CD4-positive, alpha-beta T cell (primary cell): ENCODE data around the gene ANO2. TPM values are rescaled to one million over a fixed set of nuclear protein-coding genes. Genes with fewer than 3 reads are reported as not detected.

Experiments used
- ATAC-seq: fragments of 200-7000 bp; cut with Tn5 transposase; one replicate; pipeline ENCODE4 v1.10.0; 2022; ENCODE audit warnings: mild to moderate bottlenecking; ENCODE audit not compliant: poor library complexity
- CTCF ChIA-PET: fragments of 350-600 bp; sonication (Branson Sonifier 250); formaldehyde crosslinking; loops from one replicate; lab custom pipeline; 2021; ENCODE audit warnings: antibody characterized with exemption, inconsistent platforms; lab: Charles Lee
- POLR2A ChIA-PET: fragments of 350-600 bp; sonication (Branson Sonifier 250); formaldehyde crosslinking; loops from one replicate; lab custom pipeline; 2021; ENCODE audit warnings: antibody characterized with exemption, inconsistent platforms; lab: Charles Lee
- DNase-seq, 14 experiments: peaks; one replicate each; pipeline ENCODE4 v3.0.0-alpha.2; 2013 to 2020; ENCODE audit warnings: mixed read lengths in 2 of 14
- H3K27ac ChIP-seq, 2 donors: one replicate each; pipeline versions ENCODE4 v1.5.1 to v1.7.0; 2013; ENCODE audit warnings: low read length in 2 of 2, low read depth in 1 of 2, mild to moderate bottlenecking in 1 of 2
- H3K27me3 ChIP-seq, 2 experiments: 1 replicate in 1 of 2; 2 replicates in 1 of 2; pipeline versions ENCODE4 v1.6.1 to v1.7.0; 2013; ENCODE audit warnings: low read length in 2 of 2, control low read depth in 1 of 2, mild to moderate bottlenecking in 1 of 2, moderate library complexity in 1 of 2; ENCODE audit not compliant: insufficient read depth in 2 of 2, control insufficient read depth in 1 of 2
- H3K36me3 ChIP-seq: one replicate; pipeline ENCODE4 v1.6.1; 2013; ENCODE audit warnings: low read length, control low read depth; ENCODE audit not compliant: insufficient read depth
- H3K4me1 ChIP-seq: one replicate; pipeline ENCODE4 v1.6.1; 2013; ENCODE audit warnings: low read length, control low read depth; ENCODE audit not compliant: insufficient read depth
- H3K4me3 ChIP-seq: one replicate; pipeline ENCODE4 v1.5.1; 2013; ENCODE audit warnings: mild to moderate bottlenecking, low read length, moderate library complexity
- H3K9me3 ChIP-seq, 2 experiments: 1 replicate in 1 of 2; 2 replicates in 1 of 2; pipeline versions ENCODE4 v1.6.1 to v1.7.0; 2013; ENCODE audit warnings: low read length in 2 of 2, mild to moderate bottlenecking in 2 of 2, control low read depth in 1 of 2, moderate library complexity in 1 of 2; ENCODE audit not compliant: control insufficient read depth in 1 of 2, insufficient read depth in 1 of 2
- H3K27ac Mint-ChIP-seq: one replicate; pipeline ENCODE4 v1.8.0; 2020; ENCODE audit warnings: mixed read lengths
- H3K27me3 Mint-ChIP-seq: one replicate; pipeline ENCODE4 v1.8.0; 2021; ENCODE audit warnings: mixed read lengths
- H3K36me3 Mint-ChIP-seq: one replicate; pipeline ENCODE4 v1.8.0; 2021; ENCODE audit warnings: low read depth, mixed read lengths
- H3K4me1 Mint-ChIP-seq: one replicate; pipeline ENCODE4 v1.8.0; 2021; ENCODE audit warnings: low read depth, mixed read lengths
- H3K4me3 Mint-ChIP-seq: one replicate; pipeline ENCODE4 v1.8.0; 2020; ENCODE audit warnings: mild to moderate bottlenecking, mixed read lengths
- H3K9me3 Mint-ChIP-seq: one replicate; pipeline ENCODE4 v1.8.0; 2020; ENCODE audit warnings: mixed read lengths
- CTCF ChIP-seq: fragments of 200-600 bp; IDR thresholded peaks from one replicate; pipeline ENCODE4 v1.8.0; 2022; ENCODE audit warnings: antibody characterized with exemption, mild to moderate bottlenecking
- intact Hi-C, 2 experiments: fragments of 100-400 bp; cut with DNase I in 1 of 2; cut with micrococcal nuclease in 1 of 2; formaldehyde crosslinking; loops; one replicate each; pipeline versions ENCODE4 v1.15.1 to v1.9.0; 2023 to 2025; cut with DNase I, micrococcal nuclease
- total RNA-seq, 174 experiments: library from RNA in 2 of 174; stranded (reverse) in 2 of 174; gene quantifications; one replicate each; pipeline ENCODE4 v1.2.3 and lab custom pipeline; 2021 to 2026

The ANO2 gene
- total RNA-seq, 2 experiments from 2014 or later, result not detected

- Mint-ChIP-seq H3K36me3 (no peaks in the 10 kb centered on the region), H3K27me3 (peaks cover 4% of the 10 kb centered on the region), H3K4me1 (peaks cover 40% of the 10 kb centered on the region), H3K9me3 (no peaks in the 10 kb centered on the region), H3K4me3 (no peak overlapping the region), H3K27ac (no peak overlapping the region)
- no peak overlapping the region for H3K27ac ChIP-seq
- H3K27me3 ChIP-seq, result peaks cover 0 to 9% of the 10 kb centered on the region in 2 experiments
- peak in 12 of 14 experiments; percentile 5 to 63 (median 28) for DNase-seq
- H3K36me3 ChIP-seq, result no peaks in the 10 kb centered on the region
- H3K4me3 ChIP-seq, result no peak overlapping the region
- peak; percentile 44 for ATAC-seq
- TF ChIP-seq CTCF, result peak; percentile 40
- no peaks in the 10 kb centered on the region for H3K9me3 ChIP-seq
- intact Hi-C loops, result loop anchor here (1.0 to 2.0 kb wide), 2 partner anchors 51 kb away; no protein-coding TSS in a partner anchor
- POLR2A ChIA-PET, result interaction anchor here (1.0 kb wide), 1 partner anchor 51 kb away, joined by 3 read pairs; no protein-coding TSS in a partner anchor
- CTCF ChIA-PET, result interaction anchor here (0.7 kb wide), 1 partner anchor 63 kb away, joined by 3 read pairs; no protein-coding TSS in a partner anchor
- no peaks in the 10 kb centered on the region for H3K4me1 ChIP-seq
Measured at GRCh38 chr12:5745251-5745888, 199.7 kb downstream of the ANO2 start.

- H3K9me3 ChIP-seq, result no peaks in the 10 kb centered on the region
- CTCF ChIA-PET, result no interaction called here
- H3K4me1 Mint-ChIP-seq, result peaks cover 23% of the 10 kb centered on the region
Measured at GRCh38 chr12:5742258-5742657, 202.8 kb downstream of the ANO2 start.

GRCh38 chr12:5739917-5740316 is 205.1 kb downstream of the ANO2 start:
- POLR2A ChIA-PET, result no interaction called here

More at GRCh38 chr12:5742258-5742657, 202.8 kb downstream of the ANO2 start:
- Mint-ChIP-seq H3K36me3 (no peaks in the 10 kb centered on the region), H3K9me3 (no peaks in the 10 kb centered on the region), H3K27me3 (peaks cover 4% of the 10 kb centered on the region), H3K4me3 (no peak overlapping the region), H3K27ac (no peak overlapping the region)
- H3K36me3 ChIP-seq, result no peaks in the 10 kb centered on the region
- no peak overlapping the region for H3K4me3 ChIP-seq
- H3K27ac ChIP-seq, result no peak overlapping the region
- no peaks in the 10 kb centered on the region for H3K4me1 ChIP-seq
- peaks cover 0 to 11% of the 10 kb centered on the region in 2 experiments for H3K27me3 ChIP-seq
- no peak for TF ChIP-seq CTCF
- DNase-seq, result no peak
- POLR2A ChIA-PET, result no interaction called here
- ATAC-seq, result no peak
- intact Hi-C loops, result no loop called here

More at GRCh38 chr12:5739917-5740316, 205.1 kb downstream of the ANO2 start:
- no peak for ATAC-seq
- Mint-ChIP-seq H3K9me3 (no peaks in the 10 kb centered on the region), H3K27me3 (peaks cover 4% of the 10 kb centered on the region), H3K27ac (no peak overlapping the region), H3K4me1 (peaks cover under 1% of the 10 kb centered on the region), H3K4me3 (no peak overlapping the region), H3K36me3 (no peaks in the 10 kb centered on the region)
- DNase-seq, result no peak
- TF ChIP-seq CTCF, result no peak
- CTCF ChIA-PET, result no interaction called here
- intact Hi-C loops, result no loop called here
- H3K4me3 ChIP-seq, result no peak overlapping the region
- H3K27me3 ChIP-seq, result peaks cover 0 to 8% of the 10 kb centered on the region in 2 experiments
- no peaks in the 10 kb centered on the region for H3K4me1 ChIP-seq
- H3K27ac ChIP-seq, result no peak overlapping the region
- no peaks in the 10 kb centered on the region for H3K36me3 ChIP-seq
- H3K9me3 ChIP-seq, result peaks cover 0 to 3% of the 10 kb centered on the region in 2 experiments
